Pancreas (tissue), 10 donors: ENCODE results near the gene CELF4. TPM values are rescaled to one million over a fixed set of nuclear protein-coding genes. Genes with fewer than 3 reads are reported as not detected.

Experiments
- ATAC-seq, 4 donors: fragments of 200-7000 bp; cut with Tn5 transposase; one replicate each; pipeline versions ENCODE4 v1.8.0 to v1.9.1; 2020; ENCODE audit warnings: mild to moderate bottlenecking in 4 of 4, moderate library complexity in 4 of 4
- DNase-seq, 6 donors: peaks; one replicate each; pipeline ENCODE4 v3.0.0-alpha.2; 2020
- FAIRE-seq: peaks from 2 replicates; lab custom pipeline; 2012; peaks lifted over from hg19 to GRCh38; lab: Jason Lieb, UNC
- H3K27ac ChIP-seq, 4 donors: fragments of 200-600 bp; sonication (generic); 1 replicate in 3 of 4; 2 replicates in 1 of 4; pipeline versions ENCODE4 v1.5.0 to v1.8.0; 2020
- H3K27me3 ChIP-seq, 4 donors: fragments of 200-600 bp; one replicate each; pipeline ENCODE4 v1.8.0; 2021
- H3K36me3 ChIP-seq, 3 donors: fragments of 200-600 bp; sonication (generic) in 1 of 3; one replicate each; pipeline versions ENCODE4 v1.5.0 to v1.8.0; 2020 to 2021
- H3K4me1 ChIP-seq, 3 donors: fragments of 200-600 bp; one replicate each; pipeline ENCODE4 v1.8.0; 2021
- H3K4me3 ChIP-seq, 4 donors: fragments of 200-600 bp; sonication (generic) in 2 of 4; one replicate each; pipeline versions ENCODE4 v1.5.0 to v1.8.0; 2020 to 2021
- H3K9me3 ChIP-seq, 4 donors: fragments of 200-600 bp; one replicate each; pipeline ENCODE4 v1.8.0; 2021
- CTCF ChIP-seq, 4 donors: fragments of 200-600 bp; sonication (generic) in 3 of 4; IDR thresholded peaks; one replicate each; pipeline versions ENCODE4 v1.5.0 to v1.8.0; 2021; ENCODE audit warnings: antibody characterized with exemption in 4 of 4
- WGBS, 2 donors: extraction: QIAGEN DNeasy Blood & Tissue Kit; methylation state at CpG; one replicate each; pipeline ENCODE4 v1.1.7; 2013; 5-methylcytosine and 5-hydroxymethylcytosine counted together
- intact Hi-C, 3 donors: fragments of 100-400 bp; cut with DNase I; formaldehyde crosslinking; loops; one replicate each; pipeline versions ENCODE4 v1.11.1 to v1.14.2; 2022
- polyA plus RNA-seq, 2 donors: library from polyadenylated mRNA; stranded (reverse); fragments of 200-250 nt; gene quantifications; one replicate each; pipeline ENCODE4 v1.2.3, GENCODE V29; 2013
- total RNA-seq, 6 donors: library from RNA; stranded (reverse); fragmentation: NEBNext Ultra II Directional in 4 of 6; extraction: Animal tissue kit (Norgen Biotek cat#: 25700) in 4 of 6; gene quantifications; one replicate each; pipeline versions ENCODE4 v1.2.1 to v1.2.4, GENCODE V29; 2021 to 2023
- donor health status: healthy with polysubstance abuse.
- donor health status: DM: no; HTN: no; CAD: no; lungs with moderate emphysema.
- donor health status: DM: no; HTN: no; CAD: no.
- donor health status: control.
- donor health status: control.
- donor health status: Bipolar disorder and iron deficiency.
- donor health status: DM: yes; HTN: yes; CAD: no.
- donor health status: DM: no; HTN: no; CAD: no.
- donor health status: DM: no; HTN: no; CAD: no.
- donor health status: DM: yes; HTN: yes; CAD: no.

Gene CELF4
- total RNA-seq: 1 to 10 TPM; 1.0 to 3.3 (median 2.4) TPM
- 1 to 10 TPM; 3.0 to 10.0 TPM for polyA plus RNA-seq

DNA sequence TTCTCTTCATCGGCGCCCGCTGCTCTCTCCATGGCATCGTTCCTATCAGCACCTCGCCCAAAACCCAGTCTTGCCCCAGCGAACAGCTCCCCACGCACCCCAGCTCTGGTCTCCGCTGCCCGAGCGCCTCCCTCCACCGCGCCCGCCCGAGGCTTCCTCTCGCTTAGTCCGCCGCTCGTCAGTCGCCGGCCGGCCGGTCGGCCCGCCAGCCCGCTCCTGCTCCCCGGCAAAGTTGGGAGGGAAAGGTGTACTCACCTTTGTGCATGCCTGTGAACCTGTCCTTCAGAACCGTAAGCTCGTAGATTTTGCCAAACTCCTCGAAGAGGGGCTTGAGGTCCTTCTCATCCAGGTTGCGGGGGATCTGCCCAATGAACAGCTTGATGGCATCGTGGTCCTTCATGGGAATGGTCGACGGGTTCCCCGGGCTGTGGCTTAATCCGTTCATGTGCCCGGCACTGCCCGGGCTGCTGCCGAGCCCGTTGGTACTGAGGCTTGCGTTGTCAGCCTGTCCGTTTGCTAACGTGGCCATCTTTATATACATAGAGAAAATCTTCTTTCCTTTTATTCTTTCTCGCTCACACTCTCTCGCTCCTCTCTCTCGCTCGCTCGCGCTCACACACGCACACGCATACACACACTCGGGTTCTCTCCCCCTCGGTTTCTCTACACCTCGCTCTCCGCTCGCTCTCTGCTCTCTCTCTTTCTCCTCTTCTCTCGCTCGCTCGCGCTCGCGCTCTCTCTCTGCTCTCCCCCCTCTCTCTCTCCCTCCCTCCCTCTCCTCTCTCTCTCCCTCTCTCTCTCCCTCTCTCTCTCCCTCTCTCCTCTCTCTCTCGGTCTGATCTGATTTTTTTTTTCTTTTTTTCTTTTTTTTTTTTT is at the start of gene CELF4:
CELF4 (minus strand) TSS at position 698 of the 876 bp plus-strand sequence.
- peak; percentile 45 to 63 (median 58) for ATAC-seq
- Histone ChIP-seq H3K27me3 (peaks cover 0 to 20% (median 8%) of the 10 kb centered on the region in 4 donors), H3K4me3 (peak within 1 kb of the TSS; percentile 23 to 54 (median 45)), H3K27ac (no peak within 1 kb of the TSS), H3K4me1 (peaks cover 0 to 7% (median 4%) of the 10 kb centered on the region in 3 donors), H3K9me3 (no peaks in the 10 kb centered on the region), H3K36me3 (no peaks in the 10 kb centered on the region)
- FAIRE-seq: no peak
- no peak for TF ChIP-seq CTCF (IDR thresholded peaks at IDR 0.05)
- intact Hi-C loops: no loop called here
- WGBS, 2 donors: 2% methylated on average over 62 of the region's 62 CpGs
- peak in 1 of 6 donors; percentile 68 for DNase-seq

GRCh38 chr18:37613253-37613565 is 47.6 kb upstream of the CELF4 start:
- intact Hi-C loops: no loop called here
- WGBS, 2 donors: 52 to 59% methylated on average over 1 of the region's 1 CpG
- ATAC-seq: no peak
- no peaks in the 10 kb centered on the region for H3K9me3 ChIP-seq
- H3K27ac ChIP-seq: no peak overlapping the region
- no peak for TF ChIP-seq CTCF (IDR thresholded peaks at IDR 0.05)
- DNase-seq: no peak
- FAIRE-seq: no peak
- H3K4me3 ChIP-seq: no peak overlapping the region
- no peaks in the 10 kb centered on the region for H3K27me3 ChIP-seq
- H3K36me3 ChIP-seq: no peaks in the 10 kb centered on the region
- no peaks in the 10 kb centered on the region for H3K4me1 ChIP-seq

GRCh38 chr18:37612524-37613252 is 47.1 kb upstream of the CELF4 start:
- Histone ChIP-seq H3K4me3 (no peak overlapping the region), H3K9me3 (no peaks in the 10 kb centered on the region), H3K27ac (no peak overlapping the region), H3K4me1 (no peaks in the 10 kb centered on the region), H3K36me3 (no peaks in the 10 kb centered on the region), H3K27me3 (no peaks in the 10 kb centered on the region)
- intact Hi-C loops: no loop called here
- no peak for FAIRE-seq
- DNase-seq: no peak
- ATAC-seq: no peak
- TF ChIP-seq CTCF (IDR thresholded peaks at IDR 0.05): no peak
- WGBS, 2 donors: 28 to 40% methylated on average over 5 of the region's 5 CpGs

- no peak for TF ChIP-seq CTCF (IDR thresholded peaks at IDR 0.05)
- FAIRE-seq (no peak), ATAC-seq (no peak), DNase-seq (no peak)
- intact Hi-C loops: no loop called here
- no peaks in the 10 kb centered on the region for H3K36me3 ChIP-seq
- no peaks in the 10 kb centered on the region for H3K27me3 ChIP-seq
- H3K27ac ChIP-seq: no peak overlapping the region
- WGBS, 2 donors: 70 to 72% methylated on average over 5 of the region's 5 CpGs
- H3K4me1 ChIP-seq: no peaks in the 10 kb centered on the region
- H3K4me3 ChIP-seq: no peak overlapping the region
- H3K9me3 ChIP-seq: no peaks in the 10 kb centered on the region
Measured at GRCh38 chr18:37611614-37612279, 46.1 kb upstream of the CELF4 start.
